ENCODE results near the gene SCG2.

The SCG2 gene

GRCh38 chr2:223590964-223591363 is 11.2 kb downstream of the SCG2 start:
- TF ChIP-seq FOXP2 (optimal IDR thresholded peaks at IDR 0.05; ENCODE audit: borderline replicate concordance, extremely low read depth, extremely low read length, insufficient read depth) (no peak), POLR2AphosphoS5 (IDR thresholded peaks at IDR 0.05; ENCODE audit: low read depth, low read length) (no peak), SIN3A (IDR thresholded peaks at IDR 0.05; ENCODE audit: borderline replicate concordance, insufficient read depth, low read length) (no peak), TAF1 (IDR thresholded peaks at IDR 0.05; ENCODE audit: borderline replicate concordance, insufficient read depth, low read length) (no peak), REST (IDR thresholded peaks at IDR 0.05; ENCODE audit: insufficient read depth in 1 of 2, low read depth in 2 of 2, low read length in 2 of 2) (no peak)

- TF ChIP-seq POLR2AphosphoS5 (IDR thresholded peaks at IDR 0.05; ENCODE audit: low read depth, low read length) (no peak), SIN3A (IDR thresholded peaks at IDR 0.05; ENCODE audit: borderline replicate concordance, insufficient read depth, low read length) (no peak), FOXP2 (optimal IDR thresholded peaks at IDR 0.05; ENCODE audit: borderline replicate concordance, extremely low read depth, extremely low read length, insufficient read depth) (no peak), REST (IDR thresholded peaks at IDR 0.05; ENCODE audit: insufficient read depth in 1 of 2, low read depth in 2 of 2, low read length in 2 of 2) (no peak), TAF1 (IDR thresholded peaks at IDR 0.05; ENCODE audit: borderline replicate concordance, insufficient read depth, low read length) (no peak)
Observed at GRCh38 chr2:223589901-223590300, 12.3 kb downstream of the SCG2 start.

GRCh38 chr2:223588251-223588650 is 13.9 kb downstream of the SCG2 start:
- TF ChIP-seq POLR2AphosphoS5 (IDR thresholded peaks at IDR 0.05; ENCODE audit: low read depth, low read length) (no peak), SIN3A (IDR thresholded peaks at IDR 0.05; ENCODE audit: borderline replicate concordance, insufficient read depth, low read length) (no peak), FOXP2 (optimal IDR thresholded peaks at IDR 0.05; ENCODE audit: borderline replicate concordance, extremely low read depth, extremely low read length, insufficient read depth) (no peak), TAF1 (IDR thresholded peaks at IDR 0.05; ENCODE audit: borderline replicate concordance, insufficient read depth, low read length) (no peak), REST (IDR thresholded peaks at IDR 0.05; ENCODE audit: insufficient read depth in 1 of 2, low read depth in 2 of 2, low read length in 2 of 2) (no peak)

- no peak for TF ChIP-seq TAF1 (IDR thresholded peaks at IDR 0.05; ENCODE audit: borderline replicate concordance, insufficient read depth, low read length)
- TF ChIP-seq FOXP2 (optimal IDR thresholded peaks at IDR 0.05; ENCODE audit: borderline replicate concordance, extremely low read depth, extremely low read length, insufficient read depth) = no peak
- TF ChIP-seq SIN3A (IDR thresholded peaks at IDR 0.05; ENCODE audit: borderline replicate concordance, insufficient read depth, low read length) = no peak
- TF ChIP-seq POLR2AphosphoS5 (IDR thresholded peaks at IDR 0.05; ENCODE audit: low read depth, low read length) = no peak
- no peak for TF ChIP-seq REST (IDR thresholded peaks at IDR 0.05; ENCODE audit: insufficient read depth in 1 of 2, low read depth in 2 of 2, low read length in 2 of 2)
Observed at GRCh38 chr2:223587301-223587700, 14.9 kb downstream of the SCG2 start.

- TF ChIP-seq TAF1 (IDR thresholded peaks at IDR 0.05; ENCODE audit: borderline replicate concordance, insufficient read depth, low read length) (no peak), REST (IDR thresholded peaks at IDR 0.05; ENCODE audit: insufficient read depth in 1 of 2, low read depth in 2 of 2, low read length in 2 of 2) (no peak), FOXP2 (optimal IDR thresholded peaks at IDR 0.05; ENCODE audit: borderline replicate concordance, extremely low read depth, extremely low read length, insufficient read depth) (no peak), POLR2AphosphoS5 (IDR thresholded peaks at IDR 0.05; ENCODE audit: low read depth, low read length) (no peak)
Observed at GRCh38 chr2:223586261-223586660, 15.9 kb downstream of the SCG2 start.

All from PFSK-1 (cell line).